Measurements from ENCODE around the gene SLC9A9.
"Not testable (repeated sequence)": the region's sequence is repeated elsewhere in the genome, so short reads cannot be mapped to it uniquely, and the experiment has no call there.

The SLC9A9 gene

GRCh38 chr3:143751643-143752178, 96.6 kb downstream of the SLC9A9 start:
- no peak for DNase-seq

GRCh38 chr3:143750841-143751240, 97.4 kb downstream of the SLC9A9 start:
- DNase-seq = no peak

- DNase-seq = no peak
Observed at GRCh38 chr3:143749926-143750325, 98.3 kb downstream of the SLC9A9 start.

- no peak for DNase-seq
Observed at GRCh38 chr3:143737065-143737464, 111.2 kb downstream of the SLC9A9 start.

GRCh38 chr3:143736205-143736997, 111.9 kb downstream of the SLC9A9 start:
- DNase-seq = no peak

- DNase-seq = no peak
Observed at GRCh38 chr3:143731776-143732175, 116.5 kb downstream of the SLC9A9 start.

GRCh38 chr3:143731320-143731719, 116.9 kb downstream of the SLC9A9 start:
- DNase-seq = no peak

- no peak for DNase-seq
Observed at GRCh38 chr3:143727391-143727790, 120.9 kb downstream of the SLC9A9 start.

- no peak for DNase-seq
Observed at GRCh38 chr3:143726727-143727126, 121.5 kb downstream of the SLC9A9 start.

- no peak for DNase-seq
Observed at GRCh38 chr3:143720381-143720780, 127.9 kb downstream of the SLC9A9 start.

GRCh38 chr3:143718463-143718862, 129.8 kb downstream of the SLC9A9 start:
- DNase-seq = no peak

- no peak for DNase-seq
Observed at GRCh38 chr3:143716731-143717130, 131.5 kb downstream of the SLC9A9 start.

- DNase-seq = no peak
Observed at GRCh38 chr3:143712522-143712921, 135.7 kb downstream of the SLC9A9 start.

- DNase-seq = no peak
Observed at GRCh38 chr3:143707848-143708247, 140.4 kb downstream of the SLC9A9 start.

- no peak for DNase-seq
Observed at GRCh38 chr3:143700431-143700975, 147.8 kb downstream of the SLC9A9 start.

- no peak for DNase-seq
Observed at GRCh38 chr3:143699424-143699823, 148.8 kb downstream of the SLC9A9 start.

GRCh38 chr3:143698682-143699303, 149.5 kb downstream of the SLC9A9 start:
- no peak for DNase-seq

- no peak for DNase-seq
Observed at GRCh38 chr3:143697975-143698374, 150.3 kb downstream of the SLC9A9 start.

- not testable (repeated sequence) for DNase-seq
Observed at GRCh38 chr3:143695333-143695732, 152.9 kb downstream of the SLC9A9 start.

GRCh38 chr3:143693506-143693905, 154.8 kb downstream of the SLC9A9 start:
- DNase-seq = no peak

- DNase-seq = no peak
Observed at GRCh38 chr3:143686638-143687197, 161.6 kb downstream of the SLC9A9 start.

- no peak for DNase-seq
Observed at GRCh38 chr3:143685491-143685890, 162.8 kb downstream of the SLC9A9 start.

GRCh38 chr3:143677430-143677829, 170.8 kb downstream of the SLC9A9 start:
- no peak for DNase-seq

- DNase-seq = no peak
Observed at GRCh38 chr3:143676747-143677146, 171.5 kb downstream of the SLC9A9 start.

Measured in DMS79 treated with DMSO at 0.1 percent for 48 hours (cell line).